Mesendoderm (in vitro differentiated cells): Measurements from ENCODE around the gene SCAF11.
"Not testable (repeated sequence)": the region's sequence is repeated elsewhere in the genome, so short reads cannot be mapped to it uniquely, and the experiment has no call there.

Source experiments
- DNase-seq: peaks from one replicate; pipeline ENCODE4 v3.0.0; 2013
- H2AK5ac ChIP-seq: 2 replicates; pipeline ENCODE4 v1.6.1; 2013; ENCODE audit warnings: low read length, inconsistent platforms
- H2BK120ac ChIP-seq: 2 replicates; pipeline ENCODE4 v1.6.1; 2013; ENCODE audit warnings: low read depth, mild to moderate bottlenecking, low read length, moderate library complexity, mixed read lengths
- H2BK15ac ChIP-seq: replicated peaks from 2 replicates; pipeline ENCODE4 v1.6.1; 2013; ENCODE audit warnings: low read depth, mild to moderate bottlenecking, moderate library complexity
- H2BK5ac ChIP-seq: 2 replicates; pipeline ENCODE4 v1.6.1; 2013; ENCODE audit warnings: low read length, inconsistent platforms
- H3K18ac ChIP-seq: 2 replicates; pipeline ENCODE4 v1.6.1; 2013; ENCODE audit warnings: mild to moderate bottlenecking, low read length, mixed read lengths
- H3K23ac ChIP-seq: one replicate; pipeline ENCODE4 v1.6.1; 2013; ENCODE audit warnings: low read length
- H3K27ac ChIP-seq: 2 replicates; pipeline ENCODE4 v1.5.1; 2013; ENCODE audit warnings: low read depth, mild to moderate bottlenecking, inconsistent platforms, low read length, moderate library complexity
- H3K27me3 ChIP-seq: 2 replicates; pipeline ENCODE4 v1.6.1; 2013; ENCODE audit warnings: low read length, control low read depth, mild to moderate bottlenecking, inconsistent platforms; ENCODE audit not compliant: insufficient read depth, poor library complexity
- H3K36me3 ChIP-seq: 2 replicates; pipeline ENCODE4 v1.6.1; 2013; ENCODE audit warnings: low read length, inconsistent platforms; ENCODE audit not compliant: control insufficient read depth, insufficient read depth
- H3K4ac ChIP-seq: one replicate; pipeline ENCODE4 v1.6.1; 2013; ENCODE audit warnings: low read depth, mild to moderate bottlenecking, low read length, moderate library complexity
- H3K4me1 ChIP-seq: 2 replicates; pipeline ENCODE4 v1.6.1; 2013; ENCODE audit warnings: low read depth, low read length, inconsistent platforms; ENCODE audit not compliant: control insufficient read depth
- H3K4me2 ChIP-seq: 2 replicates; pipeline ENCODE4 v1.6.1; 2013; ENCODE audit warnings: low read length
- H3K4me3 ChIP-seq: 2 replicates; pipeline ENCODE4 v1.5.1; 2013; ENCODE audit warnings: mild to moderate bottlenecking, low read length
- H3K56ac ChIP-seq: one replicate; pipeline ENCODE4 v1.6.1; 2013; ENCODE audit warnings: low read length
- H3K79me1 ChIP-seq: 2 replicates; pipeline ENCODE4 v1.6.1; 2013; ENCODE audit warnings: low read length, inconsistent platforms
- H3K79me2 ChIP-seq: 2 replicates; pipeline ENCODE4 v1.6.1; 2013; ENCODE audit warnings: mild to moderate bottlenecking, low read length; ENCODE audit not compliant: control insufficient read depth, insufficient read depth
- H3K9ac ChIP-seq: 2 replicates; pipeline ENCODE4 v1.6.1; 2013; ENCODE audit warnings: low read length, inconsistent platforms
- H4K5ac ChIP-seq: one replicate; pipeline ENCODE4 v1.6.1; 2013; ENCODE audit warnings: low read length
- H4K8ac ChIP-seq: one replicate; pipeline ENCODE4 v1.6.1; 2013; ENCODE audit warnings: low read depth, mild to moderate bottlenecking, control low read depth, low read length, moderate library complexity
- WGBS: extraction: QIAGEN DNeasy Blood & Tissue Kit; methylation state at CpG from one replicate; pipeline ENCODE4 v1.1.7; 2013; ENCODE audit warnings: low lambda C conversion rate, missing lambda C conversion rate; ENCODE audit not compliant: insufficient coverage; ENCODE audit errors: extremely low coverage; 5-methylcytosine and 5-hydroxymethylcytosine counted together

Gene SCAF11

DNA sequence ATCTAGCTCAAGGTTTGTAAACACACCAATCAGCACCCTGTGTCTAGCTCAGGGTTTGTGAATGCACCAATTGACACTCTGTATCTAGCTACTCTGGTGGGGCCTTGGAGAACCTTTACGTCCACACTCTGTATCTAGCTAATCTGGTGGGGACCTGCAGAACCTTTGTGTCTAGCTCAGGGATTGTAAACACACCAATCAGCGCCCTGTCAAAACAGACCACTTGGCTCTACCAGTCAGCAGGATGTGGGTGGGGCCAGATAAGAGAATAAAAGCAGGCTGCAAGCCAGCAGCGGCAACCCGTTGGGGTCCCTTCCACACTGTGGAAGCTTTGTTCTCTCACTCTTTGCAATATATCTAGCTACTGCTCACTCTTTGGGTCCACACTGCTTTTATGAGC is 28.3 kb upstream of the SCAF11 start:
- DNase-seq, H4K5ac ChIP-seq, H2BK15ac ChIP-seq: not testable (repeated sequence)

DNA sequence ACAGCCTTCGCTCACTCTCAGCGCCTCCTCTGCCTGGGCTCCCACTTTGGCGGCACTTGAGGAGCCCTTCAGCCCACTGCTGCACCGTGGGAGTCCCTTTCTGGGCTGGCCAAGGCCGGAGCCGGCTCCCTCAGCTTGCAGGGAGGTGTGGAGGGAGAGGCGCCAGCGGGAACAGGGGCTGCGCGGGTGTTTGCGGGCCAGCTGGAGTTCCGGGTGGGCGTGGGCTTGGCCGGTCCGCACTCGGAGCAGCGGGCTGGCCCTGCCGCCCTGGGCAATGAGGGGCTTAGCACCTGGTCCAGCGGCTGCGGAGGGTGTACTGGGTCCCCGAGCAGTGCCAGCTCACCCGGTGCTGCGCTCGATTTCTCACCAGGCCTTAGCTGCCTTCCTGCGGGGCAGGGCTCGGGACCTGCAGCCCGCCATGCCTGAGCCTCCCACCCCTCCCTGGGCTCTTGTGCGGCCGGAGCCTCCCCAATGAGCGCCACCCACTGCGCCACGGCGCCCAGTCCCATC is 27.5 kb upstream of the SCAF11 start:
- not testable (repeated sequence) for H3K27me3 ChIP-seq, H4K8ac ChIP-seq, H2BK15ac ChIP-seq, H4K5ac ChIP-seq, H2BK120ac ChIP-seq, H2BK5ac ChIP-seq, H3K9ac ChIP-seq, H2AK5ac ChIP-seq, H3K4me3 ChIP-seq, H3K56ac ChIP-seq, DNase-seq, H3K4ac ChIP-seq, H3K4me1 ChIP-seq, H3K79me2 ChIP-seq, H3K36me3 ChIP-seq, H3K4me2 ChIP-seq, H3K27ac ChIP-seq, H3K18ac ChIP-seq, H3K23ac ChIP-seq, H3K79me1 ChIP-seq
- no CpG with 5 or more reads among the region's 33 CpGs for WGBS

More for the DNA sequence above, 28.3 kb upstream of the SCAF11 start:
- H3K4me3 ChIP-seq, H3K79me2 ChIP-seq, H3K18ac ChIP-seq, H3K79me1 ChIP-seq, H3K4ac ChIP-seq, H3K36me3 ChIP-seq, H3K27me3 ChIP-seq, H4K8ac ChIP-seq, H2BK120ac ChIP-seq, H3K9ac ChIP-seq, H3K56ac ChIP-seq, H3K4me2 ChIP-seq, H3K27ac ChIP-seq, H2AK5ac ChIP-seq, H2BK5ac ChIP-seq, H3K4me1 ChIP-seq, H3K23ac ChIP-seq: not testable (repeated sequence)
- no CpG with 5 or more reads among the region's 4 CpGs for WGBS

DNA sequence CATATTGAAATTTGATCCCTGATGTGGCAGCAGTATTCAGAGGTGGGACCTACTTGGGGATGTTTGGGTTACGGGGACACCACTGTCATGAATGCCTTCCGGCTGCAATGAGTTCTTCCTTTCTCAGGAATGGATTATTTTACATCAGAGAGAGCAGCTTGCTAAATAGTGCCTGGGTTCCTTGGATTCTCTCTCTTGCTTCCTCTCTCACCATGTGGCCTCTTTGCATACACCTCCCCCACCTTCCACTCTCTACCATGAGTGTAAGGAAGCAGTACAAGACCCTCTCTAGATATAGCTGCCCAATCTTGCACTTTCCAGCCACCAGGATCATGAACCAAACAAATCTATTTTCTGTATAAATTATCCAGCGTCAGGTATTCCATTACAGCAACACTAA is 15.4 kb upstream of the SCAF11 start:
- H3K27ac ChIP-seq: no peak overlapping the region

DNA sequence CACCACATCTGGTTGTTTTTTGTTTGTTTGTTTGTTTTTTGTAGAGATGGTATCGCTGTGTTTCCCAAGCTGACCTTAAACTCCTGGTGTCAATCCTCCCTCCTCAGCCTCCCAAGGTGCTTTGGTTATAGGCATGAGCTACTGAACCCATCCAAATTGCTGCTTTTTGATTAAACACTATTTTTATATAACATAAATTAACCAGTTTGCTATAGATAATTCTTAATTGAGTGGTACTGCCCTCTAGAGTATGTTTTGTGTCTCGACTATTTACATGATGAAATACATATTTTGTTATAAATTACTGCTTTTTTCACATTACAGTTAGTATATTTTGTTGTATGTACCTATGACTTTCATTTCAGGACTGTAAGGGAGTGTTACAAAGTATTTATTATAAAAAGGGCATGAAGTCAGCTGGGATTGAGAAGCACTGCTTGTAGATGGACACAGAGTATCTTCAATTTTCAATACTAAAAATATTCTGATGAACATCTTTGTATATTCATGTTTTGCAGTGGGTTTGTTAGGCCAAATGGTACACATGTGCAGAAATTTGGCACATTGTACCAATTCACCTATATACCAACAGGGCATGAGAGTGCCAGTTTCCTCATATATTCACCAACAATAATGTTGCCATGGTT is 14.9 kb upstream of the SCAF11 start:
- no CpG with 5 or more reads among the region's 2 CpGs for WGBS

More for the DNA sequence above, 15.4 kb upstream of the SCAF11 start:
- Histone ChIP-seq H3K4me3 (no peak overlapping the region), H3K9ac (no peak overlapping the region), H4K8ac (no peak overlapping the region), H2BK15ac (no peak overlapping the region), H4K5ac (no peak overlapping the region), H3K56ac (no peak overlapping the region), H2AK5ac (no peak overlapping the region), H3K27me3 (no peaks in the 10 kb centered on the region), H3K36me3 (no peaks in the 10 kb centered on the region), H2BK5ac (no peak overlapping the region), H3K79me2 (no peaks in the 10 kb centered on the region), H3K4me2 (no peak overlapping the region), H3K4ac (no peak overlapping the region), H3K4me1 (no peaks in the 10 kb centered on the region), H2BK120ac (no peak overlapping the region), H3K79me1 (no peaks in the 10 kb centered on the region), H3K18ac (no peak overlapping the region), H3K23ac (no peak overlapping the region)
- WGBS: no CpG with 5 or more reads among the region's 3 CpGs
- no peak for DNase-seq

DNA sequence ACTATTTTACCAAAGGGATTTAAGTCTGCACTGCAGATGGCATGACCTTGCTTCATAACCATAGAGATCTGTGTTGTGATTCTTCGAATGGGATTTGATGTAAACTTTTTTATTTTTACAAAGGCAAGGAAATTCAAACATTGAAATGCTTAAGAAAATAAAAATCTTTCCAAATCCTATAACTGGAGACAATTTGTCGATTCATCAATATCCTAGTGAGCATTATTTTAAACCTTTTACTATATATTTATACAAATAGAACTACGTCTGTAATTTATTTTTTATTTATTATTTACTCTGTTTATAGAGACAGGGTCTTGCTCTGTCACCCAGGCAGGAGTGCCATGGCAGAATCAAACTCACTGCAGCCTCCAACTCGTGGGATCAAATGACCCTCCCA is 14.3 kb upstream of the SCAF11 start:
- no peak overlapping the region for H3K27ac ChIP-seq
- no peak overlapping the region for H3K18ac ChIP-seq
- no peaks in the 10 kb centered on the region for H3K79me1 ChIP-seq
- no peaks in the 10 kb centered on the region for H3K36me3 ChIP-seq
- H3K23ac ChIP-seq: no peak overlapping the region
- no peak overlapping the region for H3K9ac ChIP-seq
- H3K79me2 ChIP-seq: no peaks in the 10 kb centered on the region
- H3K56ac ChIP-seq: no peak overlapping the region
- H2AK5ac ChIP-seq: no peak overlapping the region
- no peaks in the 10 kb centered on the region for H3K27me3 ChIP-seq
- no peaks in the 10 kb centered on the region for H3K4me1 ChIP-seq
- H2BK5ac ChIP-seq: no peak overlapping the region
- H3K4me2 ChIP-seq: no peak overlapping the region
- no peak overlapping the region for H4K8ac ChIP-seq
- H2BK120ac ChIP-seq: no peak overlapping the region
- H3K4ac ChIP-seq: no peak overlapping the region
- no peak overlapping the region for H4K5ac ChIP-seq
- no peak for DNase-seq
- whole genome bisulfite sequencing: 100% methylated on average over 1 of the region's 4 CpGs
- H2BK15ac ChIP-seq: no peak overlapping the region
- no peak overlapping the region for H3K4me3 ChIP-seq

More for the DNA sequence above, 14.9 kb upstream of the SCAF11 start:
- Histone ChIP-seq H3K23ac (no peak overlapping the region), H3K36me3 (no peaks in the 10 kb centered on the region), H3K56ac (no peak overlapping the region), H3K9ac (no peak overlapping the region), H3K79me2 (no peaks in the 10 kb centered on the region), H3K4me1 (no peaks in the 10 kb centered on the region), H2BK120ac (no peak overlapping the region), H2BK15ac (no peak overlapping the region), H3K27me3 (no peaks in the 10 kb centered on the region), H3K27ac (no peak overlapping the region), H3K18ac (no peak overlapping the region), H3K4me3 (no peak overlapping the region), H2AK5ac (no peak overlapping the region), H3K4ac (no peak overlapping the region), H4K5ac (no peak overlapping the region), H3K4me2 (no peak overlapping the region), H4K8ac (no peak overlapping the region), H3K79me1 (no peaks in the 10 kb centered on the region), H2BK5ac (no peak overlapping the region)
- no peak for DNase-seq

DNA sequence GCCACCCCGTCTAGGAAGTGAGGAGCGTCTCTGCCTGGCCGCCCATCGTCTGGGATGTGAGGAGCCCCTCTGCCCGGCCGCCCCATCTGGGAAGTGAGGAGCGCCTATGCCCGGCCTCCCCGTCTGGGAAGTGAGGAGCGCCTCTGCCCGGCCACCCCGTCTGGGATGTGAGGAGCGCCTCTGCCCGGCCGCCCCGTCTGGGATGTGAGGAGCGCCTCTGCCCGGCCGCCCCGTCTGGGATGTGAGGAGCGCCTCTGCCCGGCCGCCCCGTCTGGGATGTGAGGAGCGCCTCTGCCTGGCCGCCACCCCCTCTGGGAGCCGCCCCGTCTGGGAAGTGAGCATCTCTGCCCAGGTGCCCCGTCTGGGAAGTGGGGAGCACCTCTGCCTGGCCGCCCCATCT is 9.7 kb upstream of the SCAF11 start:
- not testable (repeated sequence) for H4K8ac ChIP-seq, H3K4me2 ChIP-seq, H3K23ac ChIP-seq, H2BK5ac ChIP-seq, H3K4me1 ChIP-seq, H3K56ac ChIP-seq, DNase-seq, H2BK120ac ChIP-seq, H3K9ac ChIP-seq, H3K79me1 ChIP-seq, H3K36me3 ChIP-seq, H3K27ac ChIP-seq, H2BK15ac ChIP-seq, H3K4ac ChIP-seq, H3K4me3 ChIP-seq, H4K5ac ChIP-seq, H3K79me2 ChIP-seq, H3K18ac ChIP-seq, H3K27me3 ChIP-seq, H2AK5ac ChIP-seq
- WGBS: no CpG with 5 or more reads among the region's 30 CpGs
